ENCODE results near the gene NUDT13. TPM values are rescaled to one million over a fixed set of nuclear protein-coding genes. Genes with fewer than 3 reads are reported as not detected.

NUDT13 gene
- total RNA-seq, 1 experiment from 2014 or later: 1.5 TPM

DNA sequence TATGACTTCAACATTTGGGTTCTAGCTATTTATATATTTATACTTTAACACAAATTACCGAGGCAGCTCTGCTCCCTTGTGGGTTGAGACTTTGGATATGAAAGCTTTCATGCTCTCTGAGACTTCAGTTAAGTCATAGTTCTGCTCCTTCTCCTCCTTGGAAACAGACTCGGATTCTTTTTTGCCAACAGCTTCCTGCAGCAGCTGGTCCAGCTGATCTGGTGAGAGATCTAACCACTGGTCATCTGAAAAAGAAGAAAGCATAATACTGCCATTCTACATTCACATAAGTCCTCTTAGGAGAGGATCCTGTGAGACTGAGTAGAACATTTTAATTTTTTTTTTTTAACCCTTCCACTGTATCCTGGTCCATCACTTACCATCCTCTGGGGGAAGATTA, 29.0 kb downstream of the NUDT13 start:
- H3K27ac ChIP-seq (ENCODE audit: insufficient read length, low read depth, low read length): no peak overlapping the region
- Mint-ChIP-seq H3K4me3 (no peak overlapping the region), H3K27me3 (ENCODE audit: low read depth) (no peaks in the 10 kb centered on the region), H3K9me3 (no peaks in the 10 kb centered on the region), H3K36me3 (ENCODE audit: insufficient read depth in 1 of 3, low read depth in 3 of 3) (peaks cover 31 to 66% (median 61%) of the 10 kb centered on the region in 3 experiments; a peak in 6 of 7 replicates), H3K27ac (no peak overlapping the region), H3K4me1 (no peaks in the 10 kb centered on the region)
- no peaks in the 10 kb centered on the region for H3K9me3 ChIP-seq (ENCODE audit: control insufficient read depth, low read depth, low read length)
- H2BK20ac ChIP-seq (ENCODE audit: low read depth, low read length, poor library complexity, severe bottlenecking): no peak overlapping the region
- H3K4ac ChIP-seq (ENCODE audit: low read depth, low read length): no peak overlapping the region
- no peak overlapping the region for H2BK5ac ChIP-seq (ENCODE audit: insufficient read length, low read length)
- no peak overlapping the region for H3K18ac ChIP-seq (ENCODE audit: insufficient read length, low read depth, low read length)
- no peaks in the 10 kb centered on the region for H4K20me1 ChIP-seq (ENCODE audit: control insufficient read depth, insufficient read depth, insufficient read length)
- no peak overlapping the region for H2BK120ac ChIP-seq (ENCODE audit: low read depth, low read length, poor library complexity, severe bottlenecking)
- no peak overlapping the region for H3K9ac ChIP-seq (ENCODE audit: extremely low read depth, insufficient read length, low read length)
- no peak overlapping the region for H3K23ac ChIP-seq (ENCODE audit: insufficient read length, low read depth, low read length)
- no peak overlapping the region for H2BK12ac ChIP-seq (ENCODE audit: insufficient read length, low read depth, low read length)
- no peak overlapping the region for H2BK15ac ChIP-seq (ENCODE audit: low read depth, low read length)
- H3K23me2 ChIP-seq (ENCODE audit: insufficient read length, low read depth, low read length, poor library complexity, severe bottlenecking): no peaks in the 10 kb centered on the region
- H3K4me2 ChIP-seq (ENCODE audit: insufficient read depth, insufficient read length, low read length): no peak overlapping the region
- H3K4me1 ChIP-seq (ENCODE audit: insufficient read depth, low read length): no peaks in the 10 kb centered on the region
- no peak overlapping the region for H2AFZ ChIP-seq (ENCODE audit: low read length)
- H3K79me1 ChIP-seq (ENCODE audit: insufficient read depth, low read depth, low read length, poor library complexity, severe bottlenecking): no peaks in the 10 kb centered on the region
- no peak for DNase-seq
- no peak overlapping the region for H3K56ac ChIP-seq (ENCODE audit: insufficient read length, low read depth, low read length)
- no peak overlapping the region for H3T11ph ChIP-seq (ENCODE audit: low read length)
- H4K5ac ChIP-seq (ENCODE audit: insufficient read length, low read depth, low read length): no peak overlapping the region
- H3K27me3 ChIP-seq (ENCODE audit: insufficient read depth, low read length): no peaks in the 10 kb centered on the region
- H3K14ac ChIP-seq (ENCODE audit: insufficient read depth, low read length): no peak overlapping the region
- TF ChIP-seq, protein P1, sequence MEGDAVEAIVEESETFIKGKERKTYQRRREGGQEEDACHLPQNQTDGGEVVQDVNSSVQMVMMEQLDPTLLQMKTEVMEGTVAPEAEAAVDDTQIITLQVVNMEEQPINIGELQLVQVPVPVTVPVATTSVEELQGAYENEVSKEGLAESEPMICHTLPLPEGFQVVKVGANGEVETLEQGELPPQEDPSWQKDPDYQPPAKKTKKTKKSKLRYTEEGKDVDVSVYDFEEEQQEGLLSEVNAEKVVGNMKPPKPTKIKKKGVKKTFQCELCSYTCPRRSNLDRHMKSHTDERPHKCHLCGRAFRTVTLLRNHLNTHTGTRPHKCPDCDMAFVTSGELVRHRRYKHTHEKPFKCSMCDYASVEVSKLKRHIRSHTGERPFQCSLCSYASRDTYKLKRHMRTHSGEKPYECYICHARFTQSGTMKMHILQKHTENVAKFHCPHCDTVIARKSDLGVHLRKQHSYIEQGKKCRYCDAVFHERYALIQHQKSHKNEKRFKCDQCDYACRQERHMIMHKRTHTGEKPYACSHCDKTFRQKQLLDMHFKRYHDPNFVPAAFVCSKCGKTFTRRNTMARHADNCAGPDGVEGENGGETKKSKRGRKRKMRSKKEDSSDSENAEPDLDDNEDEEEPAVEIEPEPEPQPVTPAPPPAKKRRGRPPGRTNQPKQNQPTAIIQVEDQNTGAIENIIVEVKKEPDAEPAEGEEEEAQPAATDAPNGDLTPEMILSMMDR (conservative IDR thresholded peaks at IDR 0.05): no peak
- no peak overlapping the region for H4K91ac ChIP-seq (ENCODE audit: insufficient read length, low read depth, low read length)
- H4K8ac ChIP-seq (replicated peaks; ENCODE audit: insufficient read length, low read depth, low read length): no peak overlapping the region
- no peak overlapping the region for H2AK5ac ChIP-seq (ENCODE audit: insufficient read length, low read length)
- no peaks in the 10 kb centered on the region for H3K79me2 ChIP-seq (ENCODE audit: insufficient read depth, low read length)
- no CpG with 5 or more reads among the region's 2 CpGs for WGBS (ENCODE audit: extremely low coverage, insufficient read length, low lambda C conversion rate)

Measured in H9 (cell line).